ENCODE results near the gene MIOX. TPM values are rescaled to one million over a fixed set of nuclear protein-coding genes. Genes with fewer than 3 reads are reported as not detected.

Gene MIOX
- total and polyA plus RNA-seq, 11 donors, result not detected

DNA sequence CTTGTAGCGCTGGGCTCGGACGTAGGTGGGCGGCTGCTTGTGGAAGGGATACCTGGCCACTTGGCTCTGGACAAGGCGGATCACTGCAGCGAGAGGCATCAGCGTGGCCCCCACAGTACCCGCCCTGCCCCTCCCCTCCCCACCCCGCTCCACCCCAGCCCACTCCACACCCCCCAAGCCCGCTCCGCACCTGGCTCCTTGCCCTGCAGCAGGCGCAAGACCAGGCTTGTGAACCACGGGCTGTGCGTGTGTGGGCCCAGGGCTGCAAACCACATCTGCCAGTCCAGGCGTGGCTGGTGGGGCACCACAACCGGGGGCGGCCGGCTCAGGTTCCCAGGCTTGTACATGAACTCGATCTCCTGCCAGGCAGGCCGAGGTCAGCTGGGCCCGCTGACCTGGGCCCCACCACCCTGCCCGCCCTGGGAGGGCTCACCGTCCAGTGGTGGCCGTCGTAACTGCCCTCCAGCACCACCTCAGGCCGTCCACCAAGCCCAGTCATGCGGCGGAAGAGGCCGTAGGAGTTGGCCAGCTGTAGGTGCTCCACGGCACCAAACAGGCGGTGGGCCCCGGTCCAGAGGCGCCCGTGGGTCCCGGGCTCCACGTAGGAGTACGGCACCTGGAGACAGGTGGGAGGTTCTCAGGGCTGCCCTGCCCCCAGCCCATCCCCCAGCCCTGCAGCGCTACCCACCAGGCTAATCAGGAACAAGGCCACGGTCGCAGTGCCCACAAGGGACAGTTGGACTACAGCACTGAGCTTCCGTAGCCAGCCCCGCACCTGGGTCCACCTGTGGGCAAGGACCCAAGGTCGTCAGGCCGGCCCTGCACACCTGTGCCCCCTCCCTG lies 17.9 kb downstream of the MIOX start:
- Histone ChIP-seq H3K9me3 (no peaks in the 10 kb centered on the region), H3K4me3 (no peak overlapping the region), H3K4me1 (peaks cover 8 to 28% (median 22%) of the 10 kb centered on the region in 12 donors), H3K36me3 (peaks cover 0 to 38% (median 29%) of the 10 kb centered on the region in 9 donors), H3K27me3 (no peaks in the 10 kb centered on the region), H3K27ac (no peak overlapping the region)
- 95 to 96% (median 95%) methylated on average over 5 to 44 of the region's 44 CpGs for WGBS, 4 donors
- DNase-seq (peak in 1 of 5 donors; percentile 57), ATAC-seq (no peak)
- no peak for TF ChIP-seq POLR2A (IDR thresholded peaks at IDR 0.05)
- TF ChIP-seq, protein P1, sequence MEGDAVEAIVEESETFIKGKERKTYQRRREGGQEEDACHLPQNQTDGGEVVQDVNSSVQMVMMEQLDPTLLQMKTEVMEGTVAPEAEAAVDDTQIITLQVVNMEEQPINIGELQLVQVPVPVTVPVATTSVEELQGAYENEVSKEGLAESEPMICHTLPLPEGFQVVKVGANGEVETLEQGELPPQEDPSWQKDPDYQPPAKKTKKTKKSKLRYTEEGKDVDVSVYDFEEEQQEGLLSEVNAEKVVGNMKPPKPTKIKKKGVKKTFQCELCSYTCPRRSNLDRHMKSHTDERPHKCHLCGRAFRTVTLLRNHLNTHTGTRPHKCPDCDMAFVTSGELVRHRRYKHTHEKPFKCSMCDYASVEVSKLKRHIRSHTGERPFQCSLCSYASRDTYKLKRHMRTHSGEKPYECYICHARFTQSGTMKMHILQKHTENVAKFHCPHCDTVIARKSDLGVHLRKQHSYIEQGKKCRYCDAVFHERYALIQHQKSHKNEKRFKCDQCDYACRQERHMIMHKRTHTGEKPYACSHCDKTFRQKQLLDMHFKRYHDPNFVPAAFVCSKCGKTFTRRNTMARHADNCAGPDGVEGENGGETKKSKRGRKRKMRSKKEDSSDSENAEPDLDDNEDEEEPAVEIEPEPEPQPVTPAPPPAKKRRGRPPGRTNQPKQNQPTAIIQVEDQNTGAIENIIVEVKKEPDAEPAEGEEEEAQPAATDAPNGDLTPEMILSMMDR (IDR thresholded peaks at IDR 0.05), result no peak
- intact Hi-C loops (cut with DNase I), result loop anchor here in 4 of 10 donors (5.0 to 10.0 kb wide), 4 partner anchors 58 to 260 kb away; partner anchors contain the start of genes HDAC10 (in 2 of the 4), CHKB (in 1 of the 4), SYCE3 (in 1 of the 4) and TUBGCP6 (in 1 of the 4)

DNA sequence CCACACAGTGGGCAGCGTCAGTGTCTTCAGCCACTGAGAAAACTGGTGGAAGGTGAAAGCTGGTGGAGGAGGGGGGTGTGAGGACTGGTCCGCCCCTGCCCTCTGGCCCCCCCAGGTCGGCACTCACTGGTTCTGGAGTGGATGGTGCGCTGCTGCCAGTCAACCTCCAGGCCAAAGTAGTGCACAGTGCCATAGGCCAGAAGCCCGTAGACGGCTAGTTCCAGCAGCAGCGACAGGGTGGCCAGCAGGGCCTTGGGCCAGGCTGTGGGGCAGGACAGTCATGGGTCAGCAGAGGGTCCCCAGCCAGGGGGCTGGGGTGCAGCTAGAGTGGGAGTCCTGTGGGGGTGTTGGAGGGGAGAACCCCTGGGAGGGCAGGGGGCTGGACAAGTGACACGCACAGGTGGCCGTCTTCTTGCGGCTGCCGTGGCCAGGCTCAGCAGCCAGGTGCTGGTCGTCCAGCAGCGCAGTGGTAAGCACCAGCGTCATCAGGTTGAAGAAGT lies 18.7 kb downstream of the MIOX start:
- peaks cover 0 to 40% (median 31%) of the 10 kb centered on the region in 9 donors for H3K36me3 ChIP-seq
- DNase-seq (no peak), ATAC-seq (no peak)
- no peaks in the 10 kb centered on the region for H3K27me3 ChIP-seq
- peaks cover 8 to 31% (median 23%) of the 10 kb centered on the region in 12 donors for H3K4me1 ChIP-seq
- WGBS, 4 donors, result 85 to 96% (median 93%) methylated on average over 10 to 14 of the region's 14 CpGs
- H3K9me3 ChIP-seq, result no peaks in the 10 kb centered on the region
- no peak overlapping the region for H3K4me3 ChIP-seq
- no peak for TF ChIP-seq POLR2A (IDR thresholded peaks at IDR 0.05)
- TF ChIP-seq, protein P1 (IDR thresholded peaks at IDR 0.05), result no peak
- no peak overlapping the region for H3K27ac ChIP-seq
- intact Hi-C loops (cut with DNase I), result loop anchor here in 4 of 10 donors (5.0 to 10.0 kb wide), 4 partner anchors 57 to 261 kb away; partner anchors contain the start of genes HDAC10 (in 2 of the 4), CHKB (in 1 of the 4), SYCE3 (in 1 of the 4) and TUBGCP6 (in 1 of the 4)

DNA sequence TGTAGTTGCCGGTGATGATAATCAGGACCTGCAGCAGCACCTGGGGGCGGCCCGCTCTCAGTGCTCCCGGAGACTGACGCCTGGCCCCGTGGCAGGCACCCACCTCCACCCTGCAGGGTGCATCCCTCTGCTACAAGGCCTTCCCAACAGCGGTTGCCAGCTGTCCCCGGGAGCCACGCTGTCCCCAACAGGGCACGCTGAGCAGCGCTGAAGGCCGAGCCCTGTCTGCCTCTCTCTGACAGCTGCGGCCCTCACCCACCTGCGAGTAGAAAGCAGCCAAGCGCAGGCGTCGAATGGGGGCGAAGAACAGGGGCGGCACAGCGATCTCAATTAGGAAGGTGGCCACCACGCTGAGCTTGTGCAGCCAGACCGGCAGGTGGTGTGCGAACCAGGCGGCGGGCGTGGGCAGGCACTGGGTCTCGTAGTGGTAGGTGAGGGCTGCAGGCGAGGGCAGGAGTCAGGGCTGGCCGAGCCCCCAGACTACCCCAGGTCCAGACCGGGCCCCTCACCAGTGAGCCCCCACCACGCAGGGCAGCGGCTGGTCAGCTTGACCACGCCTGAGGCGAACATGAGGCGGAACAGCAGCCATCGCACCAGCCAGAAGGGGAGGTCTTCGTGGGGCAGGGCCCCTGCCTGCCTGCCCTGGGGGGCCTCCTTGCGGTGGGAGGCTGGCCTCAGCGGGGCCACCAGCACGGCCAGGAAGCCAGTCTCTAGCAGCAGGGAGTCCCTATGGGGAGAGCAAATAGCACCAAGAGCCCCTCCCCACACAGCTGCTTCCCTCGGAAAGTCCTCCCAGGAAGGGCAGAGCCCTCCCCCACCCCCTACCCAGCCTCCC lies 19.3 kb downstream of the MIOX start:
- TF ChIP-seq, protein P1 (IDR thresholded peaks at IDR 0.05), result no peak
- no peak for TF ChIP-seq POLR2A (IDR thresholded peaks at IDR 0.05)
- H3K4me1 ChIP-seq, result peaks cover 8 to 31% (median 23%) of the 10 kb centered on the region in 12 donors
- H3K27me3 ChIP-seq, result no peaks in the 10 kb centered on the region
- 83 to 95% (median 90%) methylated on average over 29 to 41 of the region's 41 CpGs for WGBS, 4 donors
- H3K36me3 ChIP-seq, result peaks cover 0 to 47% (median 36%) of the 10 kb centered on the region in 9 donors
- DNase-seq, result no peak
- H3K4me3 ChIP-seq, result peak overlapping the region in 10 of 12 donors; percentile 81 to 100 (median 96)
- H3K9me3 ChIP-seq, result no peaks in the 10 kb centered on the region
- H3K27ac ChIP-seq, result no peak overlapping the region
- intact Hi-C loops (cut with DNase I), result loop anchor here in 4 of 10 donors (2.0 to 10.0 kb wide), 5 partner anchors 31 to 261 kb away; partner anchors contain the start of genes HDAC10 (in 2 of the 4), CHKB (in 1 of the 4), SBF1 (in 1 of the 4) and SYCE3 (in 1 of the 4)
- no peak for ATAC-seq
